Karpas-422 (cell line): ENCODE results near the gene TCF25. TPM values are rescaled to one million over a fixed set of nuclear protein-coding genes. Genes with fewer than 3 reads are reported as not detected.
"Not testable (repeated sequence)": the region's sequence is repeated elsewhere in the genome, so short reads cannot be mapped to it uniquely, and the experiment has no call there.

Source experiments
- DNase-seq: peaks from one replicate; pipeline ENCODE4 v3.0.0-alpha.2; 2015
- H2AFZ ChIP-seq: fragments of 200-600 bp; sonication (generic); 2 replicates; pipeline ENCODE4 v1.6.1; 2014; ENCODE audit warnings: antibody characterized with exemption, low read length, mixed read lengths
- H3K27ac ChIP-seq: fragments of 200-600 bp; sonication (generic); 2 replicates; pipeline ENCODE4 v1.5.1; 2014; ENCODE audit warnings: mild to moderate bottlenecking, low read length, moderate library complexity
- H3K27me3 ChIP-seq: fragments of 200-600 bp; sonication (generic); 2 replicates; pipeline ENCODE4 v1.6.1; 2014; ENCODE audit warnings: low read length, mixed read lengths
- H3K36me3 ChIP-seq: fragments of 200-600 bp; sonication (generic); 2 replicates; pipeline ENCODE4 v1.6.1; 2014; ENCODE audit warnings: low read length, mixed read lengths; ENCODE audit not compliant: insufficient read depth
- H3K4me1 ChIP-seq: fragments of 200-600 bp; sonication (generic); 2 replicates; pipeline ENCODE4 v1.6.1; 2014; ENCODE audit warnings: mild to moderate bottlenecking, low read length, mixed read lengths
- H3K4me2 ChIP-seq: fragments of 200-600 bp; sonication (generic); 2 replicates; pipeline ENCODE4 v1.6.1; 2014; ENCODE audit warnings: low read length, low read depth, mild to moderate bottlenecking; ENCODE audit not compliant: poor library complexity, severe bottlenecking
- H3K4me3 ChIP-seq: fragments of 200-600 bp; sonication (generic); 2 replicates; pipeline ENCODE4 v1.5.1; 2014; ENCODE audit warnings: mild to moderate bottlenecking, antibody characterized with exemption, low read length, mixed read lengths
- H3K79me2 ChIP-seq: fragments of 200-600 bp; sonication (generic); 2 replicates; pipeline ENCODE4 v1.6.1; 2014; ENCODE audit warnings: mild to moderate bottlenecking, low read length, mixed read lengths
- H3K9ac ChIP-seq: fragments of 200-600 bp; sonication (generic); 2 replicates; pipeline ENCODE4 v1.6.0; 2014; ENCODE audit warnings: low read length
- H3K9me2 ChIP-seq: fragments of 200-600 bp; sonication (generic), shearing (Covaris generic); replicated peaks from 2 replicates; pipeline ENCODE4 v1.6.0; 2014; ENCODE audit warnings: mild to moderate bottlenecking, low read length, moderate library complexity; ENCODE audit not compliant: insufficient read depth
- H3K9me3 ChIP-seq: fragments of 300-700, 200-600 bp; sonication (generic); 2 replicates; pipeline ENCODE4 v1.6.1; 2014; ENCODE audit warnings: low read length, mixed read lengths
- H4K20me1 ChIP-seq: fragments of 200-600 bp; sonication (generic); 2 replicates; pipeline ENCODE4 v1.6.1; 2014; ENCODE audit warnings: mild to moderate bottlenecking, antibody characterized with exemption, low read length, low read depth; ENCODE audit not compliant: insufficient read depth
- total RNA-seq: library from RNA; depleted of rRNA; stranded (reverse); fragments of >200 nt; shearing (Covaris generic); gene quantifications from 2 replicates; pipeline ENCODE4 v1.2.3, GENCODE V29; 2014; ENCODE audit warnings: low replicate concordance

The TCF25 gene
- total RNA-seq, 1 experiment from 2014 or later, result 71.8 TPM

- not testable (repeated sequence) for H3K4me2 ChIP-seq, H3K27me3 ChIP-seq, H3K9me3 ChIP-seq, DNase-seq, H3K27ac ChIP-seq, H3K79me2 ChIP-seq, H4K20me1 ChIP-seq, H3K9ac ChIP-seq, H3K4me3 ChIP-seq, H3K9me2 ChIP-seq, H2AFZ ChIP-seq
- peaks cover 24% of the 10 kb centered on the region for H3K36me3 ChIP-seq
- H3K4me1 ChIP-seq, result peaks cover 18% of the 10 kb centered on the region
These were observed 41.4 kb downstream of the TCF25 start for GRCh38 chr16:89914642-89915285.

GRCh38 chr16:89915303-89916232 is 42.2 kb downstream of the TCF25 start:
- peaks cover 21% of the 10 kb centered on the region for H3K4me1 ChIP-seq
- H3K4me2 ChIP-seq, result no peak overlapping the region
- no peak for DNase-seq
- H3K4me3 ChIP-seq, result no peak overlapping the region
- H3K27ac ChIP-seq, result no peak overlapping the region
- H3K9me2 ChIP-seq, result no peaks in the 10 kb centered on the region
- H3K9me3 ChIP-seq, result no peaks in the 10 kb centered on the region
- H3K27me3 ChIP-seq, result no peaks in the 10 kb centered on the region
- peaks cover 9% of the 10 kb centered on the region; the same call in 1 of the 2 replicates for H4K20me1 ChIP-seq
- H3K79me2 ChIP-seq, result no peaks in the 10 kb centered on the region
- H3K9ac ChIP-seq, result no peak overlapping the region
- H3K36me3 ChIP-seq, result peaks cover 22% of the 10 kb centered on the region
- H2AFZ ChIP-seq, result no peak overlapping the region

GRCh38 chr16:89917773-89918452 is 44.5 kb downstream of the TCF25 start:
- peak overlapping the region; percentile 44; the same call in 1 of the 2 replicates for H2AFZ ChIP-seq

GRCh38 chr16:89918453-89919347 is 45.3 kb downstream of the TCF25 start, which contains the start of gene MC1R:
MC1R (plus strand) TSS chr16:89918862; CDS start chr16:89919259, 397 bp downstream.
- Histone ChIP-seq H3K4me2 (peak within 1 kb of the TSS; percentile 69), H3K27me3 (no peaks in the 10 kb centered on the region), H3K27ac (peak within 1 kb of the TSS; percentile 59), H3K4me1 (peaks cover 45% of the 10 kb centered on the region), H3K9me3 (no peaks in the 10 kb centered on the region), H3K36me3 (no peaks in the 10 kb centered on the region), H3K79me2 (peaks cover 3% of the 10 kb centered on the region), H2AFZ (peak within 1 kb of the TSS; percentile 44; the same call in 1 of the 2 replicates), H3K9ac (peak within 1 kb of the TSS; percentile 62), H3K4me3 (peak within 1 kb of the TSS; percentile 46; the same call in 1 of the 2 replicates), H3K9me2 (no peaks in the 10 kb centered on the region), H4K20me1 (peaks cover 18% of the 10 kb centered on the region)
- peak; percentile 87 for DNase-seq

More at GRCh38 chr16:89917773-89918452, 44.5 kb downstream of the TCF25 start:
- H3K9me3 ChIP-seq, result no peaks in the 10 kb centered on the region
- DNase-seq, result peak; percentile 90
- peaks cover 45% of the 10 kb centered on the region for H3K4me1 ChIP-seq
- H3K4me3 ChIP-seq, result peak overlapping the region; percentile 46; the same call in 1 of the 2 replicates
- no peaks in the 10 kb centered on the region for H3K79me2 ChIP-seq
- H3K27ac ChIP-seq, result peak overlapping the region; percentile 59
- H3K9ac ChIP-seq, result peak overlapping the region; percentile 62
- peaks cover 14% of the 10 kb centered on the region; the same call in 1 of the 2 replicates for H4K20me1 ChIP-seq
- H3K36me3 ChIP-seq, result peaks cover 4% of the 10 kb centered on the region; the same call in 1 of the 2 replicates
- no peaks in the 10 kb centered on the region for H3K9me2 ChIP-seq
- H3K4me2 ChIP-seq, result peak overlapping the region; percentile 69
- H3K27me3 ChIP-seq, result no peaks in the 10 kb centered on the region

- Histone ChIP-seq H3K36me3 (no peaks in the 10 kb centered on the region), H3K27me3 (no peaks in the 10 kb centered on the region), H2AFZ (no peak overlapping the region), H3K9ac (no peak overlapping the region), H3K4me3 (no peak overlapping the region), H3K27ac (no peak overlapping the region), H4K20me1 (peaks cover 25% of the 10 kb centered on the region), H3K4me1 (peaks cover 55% of the 10 kb centered on the region), H3K4me2 (no peak overlapping the region), H3K9me2 (no peaks in the 10 kb centered on the region), H3K79me2 (peaks cover 7% of the 10 kb centered on the region), H3K9me3 (no peaks in the 10 kb centered on the region)
- DNase-seq, result no peak
These were observed 46.4 kb downstream of the TCF25 start for GRCh38 chr16:89919535-89920406.

GRCh38 chr16:89920723-89921122 is 47.3 kb downstream of the TCF25 start:
- Histone ChIP-seq H3K27me3 (no peaks in the 10 kb centered on the region), H3K79me2 (peaks cover 12% of the 10 kb centered on the region), H3K36me3 (no peaks in the 10 kb centered on the region), H3K9me3 (no peaks in the 10 kb centered on the region), H3K4me2 (no peak overlapping the region), H3K4me3 (no peak overlapping the region), H3K9ac (peak overlapping the region; percentile 20; the same call in 1 of the 2 replicates), H3K9me2 (no peaks in the 10 kb centered on the region), H3K27ac (no peak overlapping the region), H4K20me1 (peaks cover 25% of the 10 kb centered on the region), H2AFZ (no peak overlapping the region), H3K4me1 (peaks cover 63% of the 10 kb centered on the region)
- no peak for DNase-seq
